ENCODE results near the gene SPRING1.

Gene SPRING1

GRCh38 chr12:116736962-116737773 lies 701 bp downstream of the SPRING1 start:
- FAIRE-seq: no peak

GRCh38 chr12:116735951-116736599 lies 1.8 kb downstream of the SPRING1 start:
- no peak for FAIRE-seq

- no peak for FAIRE-seq
Observed at GRCh38 chr12:116735084-116735483, 2.8 kb downstream of the SPRING1 start.

GRCh38 chr12:116734156-116734768 lies 3.6 kb downstream of the SPRING1 start:
- no peak for FAIRE-seq

GRCh38 chr12:116731801-116732200 lies 6.1 kb downstream of the SPRING1 start:
- no peak for FAIRE-seq

- no peak for FAIRE-seq
Observed at GRCh38 chr12:116727891-116728290, 10.0 kb downstream of the SPRING1 start.

GRCh38 chr12:116727261-116727660 lies 10.6 kb downstream of the SPRING1 start:
- no peak for FAIRE-seq

GRCh38 chr12:116726694-116727093 lies 11.2 kb downstream of the SPRING1 start:
- FAIRE-seq: no peak

GRCh38 chr12:116722245-116722644 lies 15.6 kb downstream of the SPRING1 start:
- no peak for FAIRE-seq

GRCh38 chr12:116719731-116720528 lies 17.9 kb downstream of the SPRING1 start:
- no peak for FAIRE-seq

- no peak for FAIRE-seq
Observed at GRCh38 chr12:116718655-116719454, 19.0 kb downstream of the SPRING1 start.

- FAIRE-seq: no peak
Observed at GRCh38 chr12:116717466-116718437, 20.1 kb downstream of the SPRING1 start.

GRCh38 chr12:116714175-116714574 lies 23.7 kb downstream of the SPRING1 start:
- FAIRE-seq: no peak

GRCh38 chr12:116713527-116713926 lies 24.3 kb downstream of the SPRING1 start:
- FAIRE-seq: no peak

- FAIRE-seq: no peak
Observed at GRCh38 chr12:116712458-116713303, 25.2 kb downstream of the SPRING1 start.

GRCh38 chr12:116710370-116711150 lies 27.3 kb downstream of the SPRING1 start:
- FAIRE-seq: no peak

- no peak for FAIRE-seq
Observed at GRCh38 chr12:116709768-116710167, 28.1 kb downstream of the SPRING1 start.

- no peak for FAIRE-seq
Observed at GRCh38 chr12:116708826-116709756, 28.8 kb downstream of the SPRING1 start.
